Mesendoderm (in vitro differentiated cells): Measurements from ENCODE around the gene CCDC174.
"Not testable (repeated sequence)": the region's sequence is repeated elsewhere in the genome, so short reads cannot be mapped to it uniquely, and the experiment has no call there.

Experiments used
- DNase-seq: peaks from one replicate; pipeline ENCODE4 v3.0.0; 2013
- H2AK5ac ChIP-seq: 2 replicates; pipeline ENCODE4 v1.6.1; 2013; ENCODE audit warnings: low read length, inconsistent platforms
- H2BK120ac ChIP-seq: 2 replicates; pipeline ENCODE4 v1.6.1; 2013; ENCODE audit warnings: low read depth, mild to moderate bottlenecking, low read length, moderate library complexity, mixed read lengths
- H2BK15ac ChIP-seq: replicated peaks from 2 replicates; pipeline ENCODE4 v1.6.1; 2013; ENCODE audit warnings: low read depth, mild to moderate bottlenecking, moderate library complexity
- H2BK5ac ChIP-seq: 2 replicates; pipeline ENCODE4 v1.6.1; 2013; ENCODE audit warnings: low read length, inconsistent platforms
- H3K18ac ChIP-seq: 2 replicates; pipeline ENCODE4 v1.6.1; 2013; ENCODE audit warnings: mild to moderate bottlenecking, low read length, mixed read lengths
- H3K23ac ChIP-seq: one replicate; pipeline ENCODE4 v1.6.1; 2013; ENCODE audit warnings: low read length
- H3K27ac ChIP-seq: 2 replicates; pipeline ENCODE4 v1.5.1; 2013; ENCODE audit warnings: low read depth, mild to moderate bottlenecking, inconsistent platforms, low read length, moderate library complexity
- H3K27me3 ChIP-seq: 2 replicates; pipeline ENCODE4 v1.6.1; 2013; ENCODE audit warnings: low read length, control low read depth, mild to moderate bottlenecking, inconsistent platforms; ENCODE audit not compliant: insufficient read depth, poor library complexity
- H3K36me3 ChIP-seq: 2 replicates; pipeline ENCODE4 v1.6.1; 2013; ENCODE audit warnings: low read length, inconsistent platforms; ENCODE audit not compliant: control insufficient read depth, insufficient read depth
- H3K4ac ChIP-seq: one replicate; pipeline ENCODE4 v1.6.1; 2013; ENCODE audit warnings: low read depth, mild to moderate bottlenecking, low read length, moderate library complexity
- H3K4me1 ChIP-seq: 2 replicates; pipeline ENCODE4 v1.6.1; 2013; ENCODE audit warnings: low read depth, low read length, inconsistent platforms; ENCODE audit not compliant: control insufficient read depth
- H3K4me2 ChIP-seq: 2 replicates; pipeline ENCODE4 v1.6.1; 2013; ENCODE audit warnings: low read length
- H3K4me3 ChIP-seq: 2 replicates; pipeline ENCODE4 v1.5.1; 2013; ENCODE audit warnings: mild to moderate bottlenecking, low read length
- H3K56ac ChIP-seq: one replicate; pipeline ENCODE4 v1.6.1; 2013; ENCODE audit warnings: low read length
- H3K79me1 ChIP-seq: 2 replicates; pipeline ENCODE4 v1.6.1; 2013; ENCODE audit warnings: low read length, inconsistent platforms
- H3K79me2 ChIP-seq: 2 replicates; pipeline ENCODE4 v1.6.1; 2013; ENCODE audit warnings: mild to moderate bottlenecking, low read length; ENCODE audit not compliant: control insufficient read depth, insufficient read depth
- H3K9ac ChIP-seq: 2 replicates; pipeline ENCODE4 v1.6.1; 2013; ENCODE audit warnings: low read length, inconsistent platforms
- H4K5ac ChIP-seq: one replicate; pipeline ENCODE4 v1.6.1; 2013; ENCODE audit warnings: low read length
- H4K8ac ChIP-seq: one replicate; pipeline ENCODE4 v1.6.1; 2013; ENCODE audit warnings: low read depth, mild to moderate bottlenecking, control low read depth, low read length, moderate library complexity
- WGBS: extraction: QIAGEN DNeasy Blood & Tissue Kit; methylation state at CpG from one replicate; pipeline ENCODE4 v1.1.7; 2013; ENCODE audit warnings: low lambda C conversion rate, missing lambda C conversion rate; ENCODE audit not compliant: insufficient coverage; ENCODE audit errors: extremely low coverage; 5-methylcytosine and 5-hydroxymethylcytosine counted together

The CCDC174 gene

GRCh38 chr3:14606669-14607339 is 44.8 kb upstream of the CCDC174 start:
- H2BK120ac ChIP-seq = no peak overlapping the region
- no peak overlapping the region for H4K5ac ChIP-seq
- WGBS = no CpG with 5 or more reads among the region's 7 CpGs
- H3K27me3 ChIP-seq = no peaks in the 10 kb centered on the region
- no peak overlapping the region for H3K23ac ChIP-seq
- peaks cover 2% of the 10 kb centered on the region for H3K4me1 ChIP-seq
- H3K56ac ChIP-seq = no peak overlapping the region
- no peak overlapping the region for H2AK5ac ChIP-seq
- no peaks in the 10 kb centered on the region for H3K79me1 ChIP-seq
- no peak overlapping the region for H3K4me2 ChIP-seq
- H3K4ac ChIP-seq = no peak overlapping the region
- no peak overlapping the region for H3K27ac ChIP-seq
- no peaks in the 10 kb centered on the region for H3K36me3 ChIP-seq
- no peak overlapping the region for H2BK5ac ChIP-seq
- H3K9ac ChIP-seq = no peak overlapping the region
- no peak overlapping the region for H4K8ac ChIP-seq
- H3K4me3 ChIP-seq = no peak overlapping the region
- DNase-seq = no peak
- H3K79me2 ChIP-seq = no peaks in the 10 kb centered on the region
- no peak overlapping the region for H3K18ac ChIP-seq
- H2BK15ac ChIP-seq = no peak overlapping the region

- no peak overlapping the region for H2BK120ac ChIP-seq
- H3K79me1 ChIP-seq = no peaks in the 10 kb centered on the region
- no peak overlapping the region for H3K23ac ChIP-seq
- no peak overlapping the region for H3K27ac ChIP-seq
- no peak overlapping the region for H2AK5ac ChIP-seq
- H3K27me3 ChIP-seq = no peaks in the 10 kb centered on the region
- H4K5ac ChIP-seq = no peak overlapping the region
- WGBS = no CpG with 5 or more reads among the region's 3 CpGs
- H3K36me3 ChIP-seq = no peaks in the 10 kb centered on the region
- H3K56ac ChIP-seq = no peak overlapping the region
- no peak overlapping the region for H4K8ac ChIP-seq
- H2BK15ac ChIP-seq = no peak overlapping the region
- H3K18ac ChIP-seq = no peak overlapping the region
- H3K4me3 ChIP-seq = no peak overlapping the region
- no peak overlapping the region for H3K4me2 ChIP-seq
- DNase-seq = peak; percentile 54
- H3K9ac ChIP-seq = no peak overlapping the region
- H3K79me2 ChIP-seq = no peaks in the 10 kb centered on the region
- H2BK5ac ChIP-seq = no peak overlapping the region
- peaks cover 2% of the 10 kb centered on the region for H3K4me1 ChIP-seq
- H3K4ac ChIP-seq = no peak overlapping the region
Observed at GRCh38 chr3:14608298-14608697, 43.3 kb upstream of the CCDC174 start.

DNA sequence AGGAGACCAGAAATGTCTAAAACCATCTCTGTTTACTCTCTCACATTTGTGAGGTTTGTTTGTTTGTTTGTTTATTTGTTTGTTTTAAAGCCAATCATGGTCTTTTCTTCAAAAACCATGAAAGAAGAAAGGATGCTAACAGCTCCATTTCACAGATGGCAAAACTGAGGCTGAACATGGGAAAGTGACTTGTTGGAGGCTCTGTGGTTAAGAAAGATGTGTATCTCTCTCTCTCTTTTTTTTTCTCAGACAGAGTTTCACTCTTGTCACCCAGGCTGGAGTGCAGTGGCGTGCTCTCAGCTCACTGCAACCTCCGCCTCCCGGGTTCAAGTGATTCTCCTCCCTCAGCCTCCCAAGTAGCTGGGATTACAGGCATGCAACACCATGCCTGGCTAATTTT is 42.5 kb upstream of the CCDC174 start:
- H3K36me3 ChIP-seq, H3K4me3 ChIP-seq, H3K27me3 ChIP-seq, H3K4me1 ChIP-seq, H2BK15ac ChIP-seq, H3K23ac ChIP-seq, H3K27ac ChIP-seq, H3K18ac ChIP-seq, H3K79me2 ChIP-seq, H3K79me1 ChIP-seq, H2BK120ac ChIP-seq, H3K4me2 ChIP-seq, H3K56ac ChIP-seq, H3K9ac ChIP-seq, DNase-seq, H2AK5ac ChIP-seq, H2BK5ac ChIP-seq, H4K5ac ChIP-seq, H3K4ac ChIP-seq, H4K8ac ChIP-seq: not testable (repeated sequence)
- no CpG with 5 or more reads among the region's 3 CpGs for WGBS

DNA sequence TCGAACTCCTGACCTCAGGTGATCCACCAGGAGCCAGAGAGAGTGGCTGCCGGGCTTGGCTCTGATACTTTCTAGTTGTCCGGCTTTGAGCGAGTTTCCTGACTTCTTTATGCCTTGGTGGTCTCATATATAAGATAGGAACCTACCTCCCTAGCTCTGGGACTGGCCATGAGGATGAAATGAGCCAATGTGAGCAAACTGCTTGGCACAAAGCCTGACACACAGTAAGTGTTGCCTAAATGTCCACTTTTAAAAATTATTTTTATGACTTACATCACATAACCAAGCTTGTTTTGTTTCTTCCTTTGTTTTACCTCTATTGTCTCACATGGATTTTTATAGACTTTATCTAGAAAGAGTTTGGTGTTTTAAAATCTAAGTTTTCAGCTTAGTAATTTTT is 42.1 kb upstream of the CCDC174 start:
- no peak overlapping the region for H4K5ac ChIP-seq
- no peak overlapping the region for H2BK120ac ChIP-seq
- no peak overlapping the region for H3K4me3 ChIP-seq
- no peak overlapping the region for H3K9ac ChIP-seq
- H2BK5ac ChIP-seq = no peak overlapping the region
- H3K4me2 ChIP-seq = no peak overlapping the region
- H2BK15ac ChIP-seq = no peak overlapping the region
- H3K36me3 ChIP-seq = no peaks in the 10 kb centered on the region
- H3K23ac ChIP-seq = no peak overlapping the region
- no peak overlapping the region for H3K27ac ChIP-seq
- no peak for DNase-seq
- H3K79me2 ChIP-seq = no peaks in the 10 kb centered on the region
- no peaks in the 10 kb centered on the region for H3K79me1 ChIP-seq
- H3K18ac ChIP-seq = no peak overlapping the region
- WGBS = no CpG with 5 or more reads among the region's 4 CpGs
- no peak overlapping the region for H2AK5ac ChIP-seq
- H4K8ac ChIP-seq = no peak overlapping the region
- H3K4me1 ChIP-seq = peaks cover 2% of the 10 kb centered on the region
- no peak overlapping the region for H3K4ac ChIP-seq
- H3K56ac ChIP-seq = no peak overlapping the region
- H3K27me3 ChIP-seq = no peaks in the 10 kb centered on the region

DNA sequence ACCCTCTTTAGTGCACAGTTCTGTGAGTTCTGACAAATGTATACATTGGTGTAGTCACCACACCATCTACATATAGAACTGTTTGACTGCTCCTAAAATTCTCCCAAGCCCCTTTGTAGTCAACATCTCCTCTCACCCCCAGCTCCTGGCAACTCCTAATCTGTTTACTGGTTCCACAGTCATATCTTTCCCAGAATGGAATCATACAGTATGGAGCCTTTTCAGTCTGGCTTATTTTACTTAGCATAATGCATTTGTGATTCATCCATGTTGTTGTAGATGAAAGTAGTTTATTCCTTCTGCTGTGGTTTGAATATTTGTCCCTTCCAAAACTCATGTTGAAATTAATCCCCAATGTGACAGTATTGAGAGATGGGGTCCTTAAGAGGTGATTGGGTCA is 41.6 kb upstream of the CCDC174 start:
- Histone ChIP-seq H3K36me3 (no peaks in the 10 kb centered on the region), H2AK5ac (no peak overlapping the region), H3K4ac (no peak overlapping the region), H4K8ac (no peak overlapping the region), H3K23ac (no peak overlapping the region), H3K27me3 (no peaks in the 10 kb centered on the region), H3K9ac (no peak overlapping the region), H3K4me1 (peaks cover 2% of the 10 kb centered on the region), H3K18ac (no peak overlapping the region), H2BK120ac (no peak overlapping the region), H4K5ac (no peak overlapping the region), H3K79me2 (no peaks in the 10 kb centered on the region), H2BK5ac (no peak overlapping the region), H3K27ac (no peak overlapping the region), H3K56ac (no peak overlapping the region), H3K4me3 (no peak overlapping the region), H3K79me1 (no peaks in the 10 kb centered on the region), H2BK15ac (no peak overlapping the region), H3K4me2 (no peak overlapping the region)
- no peak for DNase-seq

DNA sequence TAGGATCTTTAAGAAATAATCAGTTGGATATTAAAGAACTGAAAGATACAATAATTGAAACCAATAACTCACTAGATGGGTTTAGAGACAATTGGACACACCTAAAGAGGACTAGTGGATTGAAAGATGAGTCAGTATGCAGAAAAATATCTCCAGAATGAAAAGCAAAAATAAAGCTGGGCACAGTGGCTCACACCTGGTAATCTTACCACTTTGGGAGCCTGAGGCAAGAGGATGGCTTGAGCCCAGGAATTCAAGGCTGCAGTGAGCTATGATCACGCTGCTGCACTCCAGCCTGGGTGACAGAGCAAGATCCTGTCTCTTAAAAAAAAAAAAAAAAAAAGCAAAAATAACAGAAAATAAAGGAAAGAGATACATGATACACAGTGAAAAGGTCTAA is 37.4 kb upstream of the CCDC174 start:
- Histone ChIP-seq H2BK15ac (no peak overlapping the region), H3K4ac (no peak overlapping the region), H4K8ac (no peak overlapping the region), H2AK5ac (no peak overlapping the region), H3K27ac (no peak overlapping the region), H2BK120ac (no peak overlapping the region), H3K9ac (no peak overlapping the region), H3K79me1 (no peaks in the 10 kb centered on the region), H3K56ac (no peak overlapping the region), H3K79me2 (no peaks in the 10 kb centered on the region), H2BK5ac (no peak overlapping the region), H3K4me2 (no peak overlapping the region), H3K4me3 (no peak overlapping the region), H3K23ac (no peak overlapping the region), H3K4me1 (no peaks in the 10 kb centered on the region), H3K18ac (no peak overlapping the region), H3K27me3 (no peaks in the 10 kb centered on the region), H4K5ac (no peak overlapping the region), H3K36me3 (no peaks in the 10 kb centered on the region)
- WGBS = no CpG with 5 or more reads among the region's 1 CpG
- DNase-seq = no peak
